HCT116 (cell line): Measurements from ENCODE around the gene RDH14. TPM values are rescaled to one million over a fixed set of nuclear protein-coding genes. Genes with fewer than 3 reads are reported as not detected.

Experiments
- ATAC-seq: fragments of 200-7000 bp; cut with Tn5 transposase; 2 replicates; pipeline ENCODE4 v1.9.1; 2020; ENCODE audit warnings: mild to moderate bottlenecking, moderate library complexity
- BruUV-seq: library from RNA; stranded (reverse); fragments of 400-500 nt; replicated peaks from 2 replicates; lab custom pipeline; 2021; lab: Mats Ljungman, UMichigan
- CTCF ChIA-PET: fragments of 300-600 bp; sonication (Branson Sonifier 250); formaldehyde crosslinking; loops from one replicate; lab custom pipeline; 2021; ENCODE audit warnings: antibody characterized with exemption; lab: Charles Lee
- POLR2A ChIA-PET: fragments of 300-600, 350-600 bp; sonication (Branson Sonifier 250); formaldehyde crosslinking; loops from one replicate; lab custom pipeline; 2021; ENCODE audit warnings: antibody characterized with exemption; lab: Charles Lee
- RAD21 ChIA-PET, 2 experiments: fragments of 300-600 bp; sonication (Branson Sonifier 250); formaldehyde crosslinking; loops; one replicate each; lab custom pipeline; 2023; ENCODE audit warnings: low total read pairs in 2 of 2; ENCODE audit not compliant: uncharacterized antibody in 2 of 2, unreplicated experiment in 2 of 2, low non-redundant PET in 1 of 2; lab: Charles Lee
- DNase-seq: peaks from one replicate; pipeline ENCODE4 v3.0.0-alpha.2; 2010; ENCODE audit warnings: low read depth, low spot score
- H2AFZ ChIP-seq: fragments of 200-600 bp; shearing (Covaris generic), sonication (generic); 2 replicates; pipeline ENCODE4 v1.6.1; 2017; ENCODE audit warnings: low read depth, mixed run types, mixed read lengths, antibody characterized with exemption, low read length; ENCODE audit not compliant: poor library complexity, severe bottlenecking
- H3K27ac ChIP-seq: 2 replicates; pipeline ENCODE4 v1.5.1; 2012; ENCODE audit warnings: low read depth, low read length
- H3K27me3 ChIP-seq: fragments of 200-600 bp; sonication (generic); 2 replicates; pipeline ENCODE4 v1.6.1; 2016; ENCODE audit warnings: mixed run types, low read length, mixed read lengths; ENCODE audit not compliant: insufficient read depth
- H3K36me3 ChIP-seq, 2 experiments: fragments of 200-500 bp in 1 of 2; fragments of 200-600 bp in 1 of 2; sonication (Bioruptor generic) in 1 of 2; sonication (generic) in 1 of 2; 2 replicates each; pipeline versions ENCODE4 v1.5.1 to v1.6.1; 2014 to 2016; ENCODE audit warnings: low read length in 2 of 2, inconsistent platforms in 1 of 2, mixed read lengths in 1 of 2, mixed run types in 1 of 2; ENCODE audit not compliant: insufficient read depth in 2 of 2, control insufficient read depth in 1 of 2
- H3K4me1 ChIP-seq, 2 experiments: fragments of 200-600 bp in 1 of 2; sonication (generic) in 1 of 2; 2 replicates each; pipeline versions ENCODE4 v1.5.1 to v1.6.1; 2012 to 2017; ENCODE audit warnings: low read length in 2 of 2, inconsistent platforms in 1 of 2, mild to moderate bottlenecking in 1 of 2, mixed read lengths in 1 of 2, mixed run types in 1 of 2, moderate library complexity in 1 of 2; ENCODE audit not compliant: insufficient read depth in 2 of 2, control insufficient read depth in 1 of 2
- H3K4me2 ChIP-seq: fragments of 200-600 bp; sonication (generic); 2 replicates; pipeline ENCODE4 v1.6.1; 2017; ENCODE audit warnings: mixed run types, low read length, mixed read lengths
- H3K4me3 ChIP-seq, 2 experiments: fragments of 200-600 bp in 1 of 2; sonication (generic) in 1 of 2; replicated peaks in 1 of 2; 2 replicates each; pipeline ENCODE4 v1.5.1; 2011 to 2016; ENCODE audit warnings: low read length in 2 of 2, control low read depth in 1 of 2, low read depth in 1 of 2, mild to moderate bottlenecking in 1 of 2, mixed read lengths in 1 of 2, mixed run types in 1 of 2
- H3K79me2 ChIP-seq: fragments of 200-600 bp; sonication (generic); 2 replicates; pipeline ENCODE4 v1.6.1; 2017; ENCODE audit warnings: mild to moderate bottlenecking, mixed run types, low read length, moderate library complexity, mixed read lengths; ENCODE audit not compliant: insufficient read depth
- H3K9ac ChIP-seq: fragments of 200-600 bp; sonication (generic); 2 replicates; pipeline ENCODE4 v1.6.1; 2016; ENCODE audit warnings: low read length, mixed read lengths
- H3K9me2 ChIP-seq: fragments of 200-600 bp; sonication (generic), shearing (Covaris generic); 2 replicates; pipeline ENCODE4 v1.6.1; 2017; ENCODE audit warnings: mixed run types, mild to moderate bottlenecking, moderate library complexity; ENCODE audit not compliant: insufficient read depth
- H3K9me3 ChIP-seq, 2 experiments: fragments of 200-500 bp in 1 of 2; fragments of 200-600 bp in 1 of 2; sonication (Bioruptor generic) in 1 of 2; sonication (generic) in 1 of 2; 2 replicates each; pipeline ENCODE4 v1.6.1; 2014 to 2017; ENCODE audit warnings: low read length in 2 of 2, mixed read lengths in 2 of 2, inconsistent platforms in 1 of 2, low read depth in 1 of 2, mild to moderate bottlenecking in 1 of 2, mixed run types in 1 of 2, moderate library complexity in 1 of 2; ENCODE audit not compliant: control insufficient read depth in 1 of 2, insufficient read depth in 1 of 2
- H4K20me1 ChIP-seq: fragments of 200-600 bp; sonication (generic), shearing (Covaris generic); 2 replicates; pipeline ENCODE4 v1.6.1; 2017; ENCODE audit warnings: mixed run types, mild to moderate bottlenecking, moderate library complexity; ENCODE audit not compliant: insufficient read depth
- ATF3 ChIP-seq: IDR thresholded peaks from 2 replicates; pipeline ENCODE4 v1.6.1; 2012
- CBX3 ChIP-seq: IDR thresholded peaks from 2 replicates; pipeline ENCODE4 v1.6.1; 2012; ENCODE audit warnings: low read depth
- CTCF ChIP-seq, 3 experiments: fragments of 200-600 bp in 1 of 3; sonication (generic) in 1 of 3; IDR thresholded peaks in 2 of 3; conservative IDR thresholded peaks in 1 of 3; 2 replicates each; pipeline ENCODE4 v1.5.1; 2012 to 2017; ENCODE audit warnings: low read depth in 2 of 3, low read length in 2 of 3, antibody characterized with exemption in 1 of 3, borderline replicate concordance in 1 of 3, control low read depth in 1 of 3, mild to moderate bottlenecking in 1 of 3, mixed read lengths in 1 of 3, mixed run types in 1 of 3, moderate library complexity in 1 of 3; ENCODE audit not compliant: insufficient read depth in 1 of 3
- ELF1 ChIP-seq: IDR thresholded peaks from 2 replicates; pipeline ENCODE4 v1.6.1; 2012; ENCODE audit warnings: low read depth, borderline replicate concordance
- EZH2 ChIP-seq: fragments of 200-600 bp; sonication (generic); IDR thresholded peaks from 2 replicates; pipeline ENCODE4 v1.6.1; 2017; ENCODE audit warnings: antibody characterized with exemption, mixed run types
- EZH2phosphoT487 ChIP-seq: fragments of 200-600 bp; IDR thresholded peaks from 2 replicates; pipeline ENCODE4 v1.6.1; 2018; ENCODE audit warnings: antibody characterized with exemption, borderline replicate concordance
- FOSL1 ChIP-seq: IDR thresholded peaks from 2 replicates; pipeline ENCODE4 v1.6.1; 2012; ENCODE audit warnings: low read depth
- JUND ChIP-seq: IDR thresholded peaks from 2 replicates; pipeline ENCODE4 v1.6.1; 2012
- MAX ChIP-seq: IDR thresholded peaks from 2 replicates; pipeline ENCODE4 v1.6.1; 2012
- POLR2AphosphoS5 ChIP-seq: IDR thresholded peaks from 2 replicates; pipeline ENCODE4 v1.6.1; 2011; ENCODE audit warnings: mild to moderate bottlenecking, low read depth, low read length, moderate library complexity
- SP1 ChIP-seq: IDR thresholded peaks from 2 replicates; pipeline ENCODE4 v1.6.1; 2012; ENCODE audit warnings: low read depth
- intact Hi-C: fragments of 100-400 bp; cut with micrococcal nuclease; formaldehyde crosslinking; loops from 2 replicates; pipeline ENCODE4 v1.10.0; 2022
- total RNA-seq: library from RNA; stranded (reverse); gene quantifications from one replicate; pipeline ENCODE4 v1.2.1, GENCODE V29; 2021; ENCODE audit not compliant: unreplicated experiment

Gene RDH14
- total RNA-seq, 1 experiment from 2014 or later = 15.5 TPM

GRCh38 chr2:18596993-18597392 is 36.5 kb upstream of the RDH14 start:
- H3K4me2 ChIP-seq = no peak overlapping the region
- ChIA-PET CTCF (no interaction called here), RAD21 (no interaction called here), POLR2A (no interaction called here)
- H3K36me3 ChIP-seq = no peaks in the 10 kb centered on the region
- no peaks in the 10 kb centered on the region for H3K4me1 ChIP-seq
- H3K9me2 ChIP-seq = no peaks in the 10 kb centered on the region
- no peak for DNase-seq
- H2AFZ ChIP-seq = no peak overlapping the region
- no TSS peak for BruUV-seq
- no peak overlapping the region for H3K27ac ChIP-seq
- H4K20me1 ChIP-seq = no peaks in the 10 kb centered on the region
- ATAC-seq = no peak
- H3K27me3 ChIP-seq = peaks cover 6% of the 10 kb centered on the region; the same call in 1 of the 2 replicates
- H3K9ac ChIP-seq = no peak overlapping the region
- intact Hi-C loops = no loop called here
- TF ChIP-seq MAX (no peak), FOSL1 (no peak), ELF1 (no peak), EZH2phosphoT487 (no peak), SP1 (no peak), JUND (no peak), ATF3 (no peak), CTCF (IDR thresholded peaks at IDR 0.05 in 2 of 3, conservative IDR thresholded peaks at IDR 0.05 in 1 of 3; ENCODE audit: borderline replicate concordance in 1 of 3, insufficient read depth in 1 of 3, low read depth in 2 of 3, low read length in 2 of 3) (no peak)
- no peak overlapping the region for H3K4me3 ChIP-seq
- H3K79me2 ChIP-seq = no peaks in the 10 kb centered on the region
- H3K9me3 ChIP-seq = no peaks in the 10 kb centered on the region

GRCh38 chr2:18593496-18593895 is 33.0 kb upstream of the RDH14 start:
- H3K27me3 ChIP-seq = no peaks in the 10 kb centered on the region
- DNase-seq = no peak
- ChIA-PET POLR2A (no interaction called here), CTCF (no interaction called here), RAD21 (no interaction called here)
- H3K4me1 ChIP-seq = no peaks in the 10 kb centered on the region
- H3K36me3 ChIP-seq = no peaks in the 10 kb centered on the region
- no peaks in the 10 kb centered on the region for H3K79me2 ChIP-seq
- H4K20me1 ChIP-seq = no peaks in the 10 kb centered on the region
- no peak overlapping the region for H2AFZ ChIP-seq
- H3K27ac ChIP-seq = no peak overlapping the region
- BruUV-seq = no TSS peak
- H3K4me3 ChIP-seq = no peak overlapping the region
- TF ChIP-seq POLR2AphosphoS5 (no peak), CTCF (IDR thresholded peaks at IDR 0.05 in 2 of 3, conservative IDR thresholded peaks at IDR 0.05 in 1 of 3; ENCODE audit: borderline replicate concordance in 1 of 3, insufficient read depth in 1 of 3, low read depth in 2 of 3, low read length in 2 of 3) (no peak), CBX3 (no peak), ATF3 (no peak), EZH2 (no peak)
- no peaks in the 10 kb centered on the region for H3K9me2 ChIP-seq
- intact Hi-C loops = no loop called here
- no peak overlapping the region for H3K4me2 ChIP-seq
- H3K9me3 ChIP-seq = no peaks in the 10 kb centered on the region
- H3K9ac ChIP-seq = no peak overlapping the region
- ATAC-seq = no peak
